NCI-H1417 treated with DMSO at 0.1 percent for 48 hours (cell line): ENCODE measurements around the gene MAP3K20.
"Not testable (repeated sequence)": the region's sequence is repeated elsewhere in the genome, so short reads cannot be mapped to it uniquely, and the experiment has no call there.

ENCODE experiments used
- DNase-seq: peaks from one replicate; lab custom pipeline; 2025; lab: John Stamatoyannopoulos, UW

The MAP3K20 gene

GRCh38 chr2:173087793-173088496 is 12.3 kb downstream of the MAP3K20 start:
- no peak for DNase-seq

GRCh38 chr2:173090276-173090877 is 14.7 kb downstream of the MAP3K20 start:
- DNase-seq, result no peak

- no peak for DNase-seq
Measured at GRCh38 chr2:173090973-173091660, 15.5 kb downstream of the MAP3K20 start.

GRCh38 chr2:173091910-173092309 is 16.3 kb downstream of the MAP3K20 start:
- no peak for DNase-seq

GRCh38 chr2:173092844-173093402 is 17.3 kb downstream of the MAP3K20 start:
- DNase-seq, result no peak

- not testable (repeated sequence) for DNase-seq
Measured at GRCh38 chr2:173093617-173094016, 18.0 kb downstream of the MAP3K20 start.

GRCh38 chr2:173094731-173095130 is 19.1 kb downstream of the MAP3K20 start:
- no peak for DNase-seq

GRCh38 chr2:173095356-173095755 is 19.7 kb downstream of the MAP3K20 start:
- DNase-seq, result no peak

GRCh38 chr2:173099271-173099670 is 23.6 kb downstream of the MAP3K20 start:
- no peak for DNase-seq

- no peak for DNase-seq
Measured at GRCh38 chr2:173099804-173100203, 24.2 kb downstream of the MAP3K20 start.

- DNase-seq, result no peak
Measured at GRCh38 chr2:173101687-173102086, 26.0 kb downstream of the MAP3K20 start.

- no peak for DNase-seq
Measured at GRCh38 chr2:173104156-173104555, 28.5 kb downstream of the MAP3K20 start.

- no peak for DNase-seq
Measured at GRCh38 chr2:173106959-173107628, 31.4 kb downstream of the MAP3K20 start.

- no peak for DNase-seq
Measured at GRCh38 chr2:173107629-173108022, 32.0 kb downstream of the MAP3K20 start.

- no peak for DNase-seq
Measured at GRCh38 chr2:173109253-173110188, 33.9 kb downstream of the MAP3K20 start.

GRCh38 chr2:173117678-173118077 is 42.0 kb downstream of the MAP3K20 start:
- no peak for DNase-seq

- DNase-seq, result no peak
Measured at GRCh38 chr2:173118395-173118794, 42.7 kb downstream of the MAP3K20 start.

GRCh38 chr2:173119069-173119807 is 43.6 kb downstream of the MAP3K20 start:
- DNase-seq, result no peak

- DNase-seq, result no peak
Measured at GRCh38 chr2:173119944-173120343, 44.3 kb downstream of the MAP3K20 start.

- DNase-seq, result no peak
Measured at GRCh38 chr2:173122936-173123335, 47.3 kb downstream of the MAP3K20 start.

- DNase-seq, result no peak
Measured at GRCh38 chr2:173124441-173124840, 48.8 kb downstream of the MAP3K20 start.
